LNCaP clone FGC (cell line): Measurements from ENCODE around the gene PPL.
"Not testable (repeated sequence)": the region's sequence is repeated elsewhere in the genome, so short reads cannot be mapped to it uniquely, and the experiment has no call there.

Experiments used
- DNase-seq: peaks from one replicate; pipeline ENCODE4 v3.0.0-alpha.2; 2011; ENCODE audit warnings: low read depth
- H3K4me3 ChIP-seq: 2 replicates; pipeline ENCODE4 v1.5.1; 2011; ENCODE audit warnings: mild to moderate bottlenecking, low read depth, low read length, control low read depth
- CTCF ChIP-seq: IDR thresholded peaks from 2 replicates; pipeline ENCODE4 v1.5.1; 2012; ENCODE audit warnings: mild to moderate bottlenecking; ENCODE audit not compliant: control insufficient read depth, insufficient read depth; ENCODE audit errors: extremely low read depth

Gene PPL

GRCh38 chr16:4900036-4900435 lies 36.9 kb downstream of the PPL start:
- H3K4me3 ChIP-seq, result no peak overlapping the region
- no peak for TF ChIP-seq CTCF
- DNase-seq, result no peak

- no peak for TF ChIP-seq CTCF
- DNase-seq, result no peak
- no peak overlapping the region for H3K4me3 ChIP-seq
Observed at GRCh38 chr16:4899474-4899846, 37.5 kb downstream of the PPL start.

- no peak for TF ChIP-seq CTCF
- no peak overlapping the region for H3K4me3 ChIP-seq
Observed at GRCh38 chr16:4898811-4899473, 38.0 kb downstream of the PPL start.

GRCh38 chr16:4897328-4897727 lies 39.6 kb downstream of the PPL start:
- DNase-seq, result no peak
- no peak overlapping the region for H3K4me3 ChIP-seq
- no peak for TF ChIP-seq CTCF

More at GRCh38 chr16:4898811-4899473, 38.0 kb downstream of the PPL start:
- no peak for DNase-seq

- not testable (repeated sequence) for H3K4me3 ChIP-seq, DNase-seq
Observed at GRCh38 chr16:4896761-4897160, 40.2 kb downstream of the PPL start.

- no peak overlapping the region for H3K4me3 ChIP-seq
- no peak for DNase-seq
- no peak for TF ChIP-seq CTCF
Observed at GRCh38 chr16:4895366-4895765, 41.6 kb downstream of the PPL start.

- no peak for DNase-seq
- no peak overlapping the region for H3K4me3 ChIP-seq
- TF ChIP-seq CTCF, result no peak
Observed at GRCh38 chr16:4894276-4895150, 42.4 kb downstream of the PPL start.
